GOT3 (cell line): ENCODE data around the gene GRID1.

Experiments
- DNase-seq: peaks from one replicate; lab custom pipeline; 2025; ENCODE audit warnings: mixed read lengths; lab: John Stamatoyannopoulos, UW

Gene GRID1

GRCh38 chr10:86062198-86062550 lies 304.4 kb downstream of the GRID1 start:
- no peak for DNase-seq

DNA sequence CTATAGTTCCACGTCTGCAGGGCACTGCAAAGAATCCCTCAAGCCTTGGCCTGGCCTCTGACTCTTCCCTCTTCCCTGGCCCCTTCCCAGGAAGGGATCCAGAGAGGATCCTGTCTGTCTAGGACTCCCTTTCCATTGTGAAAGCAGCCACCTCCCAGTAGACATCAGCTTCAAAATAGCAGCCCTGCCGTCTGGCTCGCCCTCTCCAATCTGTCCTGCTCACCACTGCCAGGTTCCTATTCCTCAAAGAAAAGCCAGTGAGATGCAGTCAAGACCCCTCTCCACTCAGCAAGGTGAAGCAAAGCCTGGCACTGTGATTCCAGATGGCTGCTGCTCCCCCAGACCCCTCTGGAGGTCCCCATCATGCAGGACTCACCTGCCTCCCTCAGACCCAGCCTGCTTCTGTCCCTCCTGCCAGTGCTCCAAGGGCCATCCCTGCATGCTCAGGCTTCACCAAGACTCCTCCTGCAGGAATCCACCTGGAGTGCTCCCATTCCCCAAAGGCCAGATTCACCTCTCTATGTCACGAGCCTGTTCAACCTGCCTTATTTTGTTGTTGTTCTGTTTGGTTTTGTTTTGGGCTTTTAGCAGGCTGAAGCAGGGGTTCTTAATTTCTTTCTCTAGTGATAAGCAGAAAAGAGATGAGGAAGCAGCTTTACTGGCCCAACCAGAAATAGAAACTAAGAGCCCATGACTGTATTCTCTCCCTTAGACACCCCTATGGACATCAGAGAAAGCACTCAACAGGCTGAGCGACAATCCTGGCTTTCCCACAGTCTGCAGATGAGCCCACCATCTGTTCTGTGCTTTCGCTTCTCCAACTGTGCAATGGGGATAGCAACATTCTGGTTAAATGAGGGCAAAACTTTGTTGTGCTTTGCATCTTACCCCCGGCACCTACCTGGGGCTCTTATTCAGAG lies 305.1 kb downstream of the GRID1 start:
- DNase-seq, result no peak

DNA sequence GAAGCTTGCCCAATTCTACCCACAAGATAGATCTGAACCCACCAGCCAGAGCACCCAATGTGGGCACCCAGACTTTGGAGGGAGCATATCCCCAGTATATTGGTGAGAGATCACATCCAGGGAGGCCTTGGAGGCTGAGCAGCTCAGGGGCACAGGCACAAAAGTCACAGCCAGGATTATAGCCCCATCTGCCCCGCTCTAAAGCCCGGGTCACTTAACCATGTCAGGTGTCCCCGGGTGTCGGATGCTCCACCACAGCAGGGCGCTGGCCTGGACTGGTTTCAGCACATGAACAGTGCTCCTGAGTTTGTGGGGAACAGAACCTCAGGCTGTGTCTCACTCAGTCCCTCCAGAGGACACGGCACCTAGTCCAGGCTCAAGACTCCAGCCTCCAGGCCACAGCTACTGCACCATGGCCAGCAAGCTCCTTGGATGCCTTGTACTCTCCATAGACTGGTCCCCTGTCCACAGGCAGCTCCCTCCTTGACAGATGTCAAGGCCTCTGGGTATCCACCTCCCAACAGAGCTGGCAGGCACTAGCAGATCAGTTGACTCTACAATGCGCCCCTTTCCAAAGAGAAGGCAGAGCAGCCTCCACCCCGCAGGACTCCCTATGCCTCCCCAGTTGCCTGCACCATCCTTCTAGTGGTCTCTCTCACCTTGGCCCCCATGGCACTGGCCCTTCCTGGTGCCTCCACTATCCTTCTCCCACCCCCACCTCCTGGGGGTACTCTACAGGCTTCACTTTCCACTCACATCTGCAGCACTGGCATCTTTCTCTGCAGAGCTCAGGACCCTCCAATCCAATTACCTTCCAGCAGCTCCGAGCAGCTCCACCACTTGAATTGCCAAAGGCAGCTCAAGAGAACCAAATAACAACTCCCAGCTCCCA lies 306.0 kb downstream of the GRID1 start:
- DNase-seq, result no peak

- DNase-seq, result no peak
Measured at GRCh38 chr10:86059892-86060291, 306.7 kb downstream of the GRID1 start.

DNA sequence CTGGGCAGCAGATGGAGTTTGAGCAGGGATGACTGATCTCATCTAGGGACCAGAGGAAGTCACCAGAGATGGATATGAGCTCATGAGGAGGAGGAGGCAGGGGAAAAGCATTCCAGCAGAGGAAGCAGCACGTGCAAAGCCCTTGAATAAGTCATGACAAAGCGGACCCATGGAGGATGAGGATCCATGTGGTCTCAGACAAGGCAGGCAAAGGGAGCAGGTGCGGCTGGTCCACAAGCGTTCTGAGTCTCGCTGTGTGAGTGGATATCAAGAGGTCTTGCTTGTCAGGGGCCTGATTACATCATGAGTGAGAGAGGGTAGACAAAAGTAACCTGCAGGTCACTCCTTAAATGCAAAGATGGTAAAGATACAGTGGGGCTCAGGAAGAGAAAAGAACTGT lies 307.6 kb downstream of the GRID1 start:
- DNase-seq, result no peak

DNA sequence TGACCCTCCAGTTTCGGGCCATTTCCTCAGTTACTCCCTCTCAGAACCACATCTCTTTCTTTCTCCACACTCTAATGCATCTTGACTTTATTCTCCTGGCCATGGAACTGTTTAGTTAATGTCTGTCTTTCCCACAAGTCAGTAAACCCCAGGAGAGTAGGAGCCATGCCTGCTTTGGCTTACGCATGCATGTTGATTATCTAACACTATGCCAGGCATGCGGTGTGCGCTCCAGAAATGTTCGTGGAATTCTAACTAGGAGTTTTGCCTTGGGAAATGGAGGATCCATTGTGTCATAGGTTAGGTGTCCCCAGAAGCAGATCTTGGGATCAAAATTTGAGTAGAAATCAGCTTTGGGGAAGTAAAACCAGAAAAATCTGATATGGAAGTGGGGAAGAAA lies 308.9 kb downstream of the GRID1 start:
- DNase-seq, result no peak

GRCh38 chr10:86056672-86057071 lies 309.9 kb downstream of the GRID1 start:
- no peak for DNase-seq

DNA sequence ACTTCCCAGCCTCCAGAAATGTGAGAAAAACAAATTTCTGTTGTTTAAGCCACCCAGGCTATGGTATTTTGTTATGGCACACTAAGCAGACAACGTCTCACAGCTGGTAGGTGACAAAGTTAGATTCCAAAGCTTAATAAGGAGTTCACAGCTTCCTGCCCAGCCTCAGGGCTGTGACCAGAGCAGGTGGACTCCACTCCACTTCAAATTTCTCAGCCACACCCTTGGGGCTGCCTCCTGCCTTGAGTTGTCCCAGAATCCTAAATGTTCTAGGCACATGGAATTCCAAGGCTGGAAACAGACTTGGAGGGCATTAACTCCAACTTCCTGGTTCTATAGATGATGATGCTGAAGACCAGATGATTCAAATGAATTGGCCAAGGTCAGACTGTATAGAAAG lies 310.7 kb downstream of the GRID1 start:
- DNase-seq, result no peak

DNA sequence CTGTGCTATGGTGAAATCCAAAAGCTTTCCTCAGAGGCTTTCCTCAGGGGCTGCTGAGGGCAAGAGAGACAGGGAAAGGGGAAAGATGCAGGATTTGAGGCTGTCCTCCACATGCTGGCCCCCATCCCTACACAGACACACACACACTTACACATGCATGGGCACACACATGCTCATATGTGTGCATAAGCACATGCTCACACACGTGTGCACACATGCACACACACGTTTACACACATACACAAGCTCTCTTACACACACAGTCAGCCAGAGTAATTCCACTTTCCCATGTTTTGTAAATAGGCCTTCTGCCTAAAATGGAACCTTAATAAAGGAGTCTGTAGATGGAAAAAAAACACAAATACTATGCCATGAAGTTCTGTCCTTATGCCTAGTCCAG lies 312.9 kb downstream of the GRID1 start:
- no peak for DNase-seq

DNA sequence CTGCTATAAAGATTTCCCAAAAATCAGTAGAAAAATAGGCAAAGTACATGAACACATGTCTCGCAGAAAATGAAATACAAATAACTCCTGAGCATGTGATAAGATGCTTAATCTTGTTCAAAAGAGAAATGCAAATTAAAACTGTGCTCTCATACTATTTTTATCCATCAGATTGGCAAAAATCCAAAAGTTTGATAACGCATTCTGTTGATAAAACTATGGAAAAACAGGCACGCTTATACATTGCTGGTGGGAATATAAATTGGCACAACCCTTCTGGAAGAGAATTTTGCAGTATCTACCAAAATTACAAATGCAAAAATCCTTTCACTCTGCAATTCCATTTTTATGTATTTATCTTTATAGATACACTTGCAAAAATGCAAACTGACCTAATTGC lies 315.0 kb downstream of the GRID1 start:
- DNase-seq, result no peak

DNA sequence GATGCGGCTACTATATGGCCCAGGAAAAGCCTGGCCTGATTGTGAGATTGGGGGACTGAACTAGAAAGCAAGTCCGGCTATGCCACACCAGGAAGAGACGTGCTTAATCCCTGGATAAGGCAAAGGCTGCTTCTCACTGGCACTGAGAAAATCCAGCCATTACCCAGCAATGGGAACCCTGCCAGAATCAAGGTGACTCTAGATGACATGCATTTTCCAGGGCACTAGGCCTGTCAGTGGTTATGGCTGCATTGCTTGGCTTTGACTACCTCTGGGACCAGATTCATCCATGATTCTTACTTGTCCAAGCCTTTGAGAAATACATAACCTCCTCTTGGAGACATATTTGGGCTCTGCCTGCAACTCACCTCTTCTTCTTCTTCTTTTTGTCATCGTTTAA lies 317.2 kb downstream of the GRID1 start:
- DNase-seq, result no peak

DNA sequence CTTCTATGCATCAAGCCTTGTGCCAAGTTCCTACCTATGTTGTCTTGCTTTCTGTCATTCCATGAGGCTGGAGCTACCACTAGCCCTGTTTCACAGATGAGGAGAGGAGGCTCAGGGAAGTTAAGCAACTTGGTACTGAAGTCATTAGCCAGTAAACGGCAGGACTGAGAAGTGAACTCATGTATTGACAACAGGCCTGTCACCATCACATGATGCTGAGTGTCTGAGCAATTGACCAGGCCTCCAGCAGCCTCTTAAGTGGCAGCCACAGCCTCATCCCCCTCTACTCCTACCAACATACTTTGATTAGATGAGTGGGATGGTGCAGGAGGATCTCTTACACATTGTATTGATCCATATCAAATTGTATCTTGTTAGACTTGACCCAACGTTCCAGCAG lies 317.6 kb downstream of the GRID1 start:
- no peak for DNase-seq

- no peak for DNase-seq
Measured at GRCh38 chr10:86048571-86048970, 318.0 kb downstream of the GRID1 start.

GRCh38 chr10:86047588-86047987 lies 319.0 kb downstream of the GRID1 start:
- no peak for DNase-seq

DNA sequence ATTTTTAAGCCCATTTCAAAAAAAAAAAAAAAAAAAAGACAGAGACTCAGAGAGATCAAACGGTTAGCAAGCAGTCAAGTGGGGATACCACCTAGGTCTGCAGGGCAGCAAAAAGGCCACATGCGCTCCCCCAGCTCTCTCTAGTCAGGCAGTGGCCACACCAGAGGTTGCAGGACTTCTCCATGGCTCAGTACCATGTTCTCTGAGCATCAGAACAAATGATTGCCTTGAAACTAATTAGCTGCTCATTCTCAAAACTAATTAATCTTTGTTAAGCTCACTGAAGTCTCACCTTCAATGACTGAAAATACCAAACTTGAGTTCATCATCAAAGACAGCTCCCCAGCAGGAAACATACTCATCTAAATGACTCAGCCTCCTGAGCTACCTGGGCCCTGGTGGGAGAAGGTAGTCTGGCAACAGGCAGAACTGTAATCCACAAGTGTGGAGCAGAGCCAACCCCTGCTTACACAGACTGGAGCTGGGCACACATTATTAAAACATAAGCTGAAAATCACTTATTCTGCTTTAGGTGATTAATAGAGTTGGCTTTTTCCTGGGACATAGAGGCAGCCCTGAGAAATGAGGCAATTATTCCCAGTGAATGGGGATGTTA lies 319.6 kb downstream of the GRID1 start:
- no peak for DNase-seq

GRCh38 chr10:86045896-86046295 lies 320.7 kb downstream of the GRID1 start:
- no peak for DNase-seq

- DNase-seq, result no peak
Measured at GRCh38 chr10:86044029-86044428, 322.6 kb downstream of the GRID1 start.

GRCh38 chr10:86043236-86043635 lies 323.4 kb downstream of the GRID1 start:
- DNase-seq, result no peak

DNA sequence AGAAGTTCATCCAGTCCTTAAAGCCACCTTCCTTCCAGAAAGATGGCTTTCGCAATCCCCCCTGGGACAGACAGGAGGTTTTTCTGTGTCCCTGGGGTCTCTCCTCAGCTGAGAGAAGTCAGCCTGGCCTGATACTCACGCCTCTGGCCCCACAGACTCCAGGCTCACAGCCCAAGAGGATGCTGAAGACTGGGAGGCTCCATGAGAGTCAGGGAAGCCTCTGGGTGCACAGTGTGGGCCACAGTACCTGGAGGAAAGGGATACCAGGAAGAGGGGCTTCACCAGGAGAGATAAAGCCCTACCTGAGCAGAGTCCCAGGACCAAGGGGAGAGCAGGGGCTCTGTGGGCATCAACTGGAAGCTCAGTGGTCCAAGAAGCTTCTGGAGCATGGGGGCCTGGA lies 324.4 kb downstream of the GRID1 start:
- no peak for DNase-seq

GRCh38 chr10:86041116-86041515 lies 325.5 kb downstream of the GRID1 start:
- no peak for DNase-seq

- no peak for DNase-seq
Measured at GRCh38 chr10:86038371-86038770, 328.2 kb downstream of the GRID1 start.

DNA sequence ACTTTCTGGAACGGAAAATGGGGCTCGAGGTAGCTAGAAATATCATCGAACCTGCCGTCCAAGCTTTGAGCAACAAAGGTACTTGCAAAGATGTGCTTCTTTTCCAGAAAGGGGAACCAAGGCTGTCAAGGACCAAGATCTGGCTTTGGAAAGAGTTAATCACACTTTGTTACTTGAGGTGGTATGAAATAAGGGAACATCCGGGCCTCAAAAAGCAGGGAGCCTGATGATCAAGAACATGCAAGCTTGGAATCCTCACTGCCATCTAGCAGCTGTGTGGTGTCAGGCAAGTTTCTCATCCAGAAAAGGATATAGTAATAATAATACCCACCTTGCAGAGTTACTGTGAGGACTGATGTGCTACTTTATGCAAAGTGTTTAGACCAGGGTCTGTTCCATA lies 329.5 kb downstream of the GRID1 start:
- no peak for DNase-seq

DNA sequence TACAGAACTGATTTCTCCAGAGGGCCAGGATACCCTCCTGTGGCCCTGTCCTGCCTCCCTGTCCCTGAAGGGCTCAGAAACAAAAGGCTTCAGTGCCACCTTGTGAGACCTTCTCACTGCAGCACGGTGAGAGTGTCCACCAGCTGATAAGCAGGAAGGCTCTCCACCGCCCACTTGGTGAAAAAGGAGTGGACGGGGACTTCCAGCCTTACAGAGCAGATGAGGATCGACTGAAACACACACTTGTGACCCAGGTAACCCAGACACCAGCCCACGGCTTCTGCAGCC lies 330.1 kb downstream of the GRID1 start:
- no peak for DNase-seq
